ENCODE data around the gene HBM. TPM values are rescaled to one million over a fixed set of nuclear protein-coding genes. Genes with fewer than 3 reads are reported as not detected.

HBM gene
- total RNA-seq, 1 donor, result not detected

- no peak overlapping the region for H3K27ac ChIP-seq (ENCODE audit: low read depth, low read length)
- H3K36me3 ChIP-seq (ENCODE audit: insufficient read depth, low read length), result peaks cover 3% of the 10 kb centered on the region
- no peak for DNase-seq (ENCODE audit: insufficient read length, low spot score, missing footprints)
- no peaks in the 10 kb centered on the region for H3K27me3 ChIP-seq (ENCODE audit: insufficient read depth, low read length)
- no peak overlapping the region for H3K4me2 ChIP-seq (ENCODE audit: insufficient read depth, low read length)
- H3K9me3 ChIP-seq (ENCODE audit: low read depth, low read length), result no peaks in the 10 kb centered on the region
- no peak overlapping the region for H3K4me3 ChIP-seq (ENCODE audit: insufficient read depth, low read length)
- H3K4me1 ChIP-seq (ENCODE audit: insufficient read depth, low read length), result no peaks in the 10 kb centered on the region
- no peak for TF ChIP-seq CTCF (IDR thresholded peaks at IDR 0.05; ENCODE audit: extremely low read depth, low read depth, low read length)
- peaks cover 58% of the 10 kb centered on the region for H3K79me2 ChIP-seq (ENCODE audit: insufficient read depth, low read length)
- H4K20me1 ChIP-seq (ENCODE audit: insufficient read depth, low read length), result peaks cover 37% of the 10 kb centered on the region
- H2AFZ ChIP-seq (ENCODE audit: low read length), result no peak overlapping the region
These were observed 35.1 kb upstream of the HBM start for GRCh38 chr16:130533-131173.

GRCh38 chr16:132120-132519, 33.7 kb upstream of the HBM start:
- H2AFZ ChIP-seq (ENCODE audit: low read length), result no peak overlapping the region
- no peak for DNase-seq (ENCODE audit: insufficient read length, low spot score, missing footprints)
- no peak for TF ChIP-seq CTCF (IDR thresholded peaks at IDR 0.05; ENCODE audit: extremely low read depth, low read depth, low read length)
- no peaks in the 10 kb centered on the region for H3K9me3 ChIP-seq (ENCODE audit: low read depth, low read length)
- peaks cover 3% of the 10 kb centered on the region for H3K36me3 ChIP-seq (ENCODE audit: insufficient read depth, low read length)
- H3K27me3 ChIP-seq (ENCODE audit: insufficient read depth, low read length), result no peaks in the 10 kb centered on the region
- no peaks in the 10 kb centered on the region for H3K4me1 ChIP-seq (ENCODE audit: insufficient read depth, low read length)
- H3K27ac ChIP-seq (ENCODE audit: low read depth, low read length), result no peak overlapping the region
- H3K4me3 ChIP-seq (ENCODE audit: insufficient read depth, low read length), result no peak overlapping the region
- H3K4me2 ChIP-seq (ENCODE audit: insufficient read depth, low read length), result no peak overlapping the region
- peaks cover 64% of the 10 kb centered on the region for H3K79me2 ChIP-seq (ENCODE audit: insufficient read depth, low read length)
- peaks cover 31% of the 10 kb centered on the region for H4K20me1 ChIP-seq (ENCODE audit: insufficient read depth, low read length)

- Histone ChIP-seq H3K4me1 (ENCODE audit: insufficient read depth, low read length) (no peaks in the 10 kb centered on the region), H3K4me3 (ENCODE audit: insufficient read depth, low read length) (no peak overlapping the region), H2AFZ (ENCODE audit: low read length) (no peak overlapping the region), H3K27ac (ENCODE audit: low read depth, low read length) (no peak overlapping the region), H3K4me2 (ENCODE audit: insufficient read depth, low read length) (no peak overlapping the region), H3K9me3 (ENCODE audit: low read depth, low read length) (no peaks in the 10 kb centered on the region), H3K36me3 (ENCODE audit: insufficient read depth, low read length) (peaks cover 3% of the 10 kb centered on the region), H3K79me2 (ENCODE audit: insufficient read depth, low read length) (peaks cover 72% of the 10 kb centered on the region), H4K20me1 (ENCODE audit: insufficient read depth, low read length) (peaks cover 31% of the 10 kb centered on the region), H3K27me3 (ENCODE audit: insufficient read depth, low read length) (no peaks in the 10 kb centered on the region)
- DNase-seq (ENCODE audit: insufficient read length, low spot score, missing footprints), result peak; percentile 29
- no peak for TF ChIP-seq CTCF (IDR thresholded peaks at IDR 0.05; ENCODE audit: extremely low read depth, low read depth, low read length)
These were observed 32.1 kb upstream of the HBM start for GRCh38 chr16:133716-134115.

GRCh38 chr16:138049-138417, 27.7 kb upstream of the HBM start:
- peak overlapping the region; percentile 83 for H3K4me3 ChIP-seq (ENCODE audit: insufficient read depth, low read length)
- TF ChIP-seq CTCF (IDR thresholded peaks at IDR 0.05; ENCODE audit: extremely low read depth, low read depth, low read length), result no peak
- H3K27ac ChIP-seq (ENCODE audit: low read depth, low read length), result peak overlapping the region; percentile 45
- no peaks in the 10 kb centered on the region for H3K9me3 ChIP-seq (ENCODE audit: low read depth, low read length)
- H3K79me2 ChIP-seq (ENCODE audit: insufficient read depth, low read length), result peaks cover 39% of the 10 kb centered on the region
- no peaks in the 10 kb centered on the region for H3K36me3 ChIP-seq (ENCODE audit: insufficient read depth, low read length)
- H3K4me2 ChIP-seq (ENCODE audit: insufficient read depth, low read length), result peak overlapping the region; percentile 83
- no peaks in the 10 kb centered on the region for H3K27me3 ChIP-seq (ENCODE audit: insufficient read depth, low read length)
- peaks cover 13% of the 10 kb centered on the region for H4K20me1 ChIP-seq (ENCODE audit: insufficient read depth, low read length)
- H2AFZ ChIP-seq (ENCODE audit: low read length), result peak overlapping the region; percentile 51
- peak; percentile 89 for DNase-seq (ENCODE audit: insufficient read length, low spot score, missing footprints)
- H3K4me1 ChIP-seq (ENCODE audit: insufficient read depth, low read length), result no peaks in the 10 kb centered on the region
